RKO (cell line): ENCODE data around the gene FAM20B.

ENCODE experiments used
- DNase-seq: peaks from one replicate; pipeline ENCODE4 v3.0.0-alpha.2; 2016; ENCODE audit warnings: low spot score

Gene FAM20B

GRCh38 chr1:179092896-179093461, 67.3 kb downstream of the FAM20B start:
- DNase-seq = no peak

- DNase-seq = no peak
Observed at GRCh38 chr1:179094818-179095217, 69.1 kb downstream of the FAM20B start.

GRCh38 chr1:179095377-179095776, 69.7 kb downstream of the FAM20B start:
- DNase-seq = no peak

- DNase-seq = no peak
Observed at GRCh38 chr1:179095924-179096323, 70.2 kb downstream of the FAM20B start.

- DNase-seq = no peak
Observed at GRCh38 chr1:179099891-179100290, 74.2 kb downstream of the FAM20B start.

GRCh38 chr1:179101566-179101965, 75.9 kb downstream of the FAM20B start:
- DNase-seq = no peak

DNA sequence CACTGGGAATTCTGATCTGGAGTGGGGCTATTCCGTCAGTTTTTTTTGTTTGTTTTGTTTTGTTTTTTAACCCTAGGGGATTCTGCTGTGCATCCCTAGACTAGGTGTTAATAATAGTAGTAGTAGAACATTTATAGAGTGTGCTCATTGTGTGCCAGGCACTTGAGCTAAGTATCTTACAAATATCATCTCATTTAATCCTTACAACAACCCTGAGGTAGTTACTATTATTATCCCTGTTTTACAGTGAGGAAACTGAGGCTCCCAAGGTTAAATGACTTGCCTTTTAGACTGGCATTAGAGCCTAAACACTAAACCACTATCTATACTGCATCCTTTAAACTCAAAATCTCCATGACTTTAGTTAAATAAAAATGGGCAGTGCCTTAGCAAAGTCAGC, 78.3 kb downstream of the FAM20B start:
- DNase-seq = no peak

GRCh38 chr1:179104611-179105250, 79.0 kb downstream of the FAM20B start:
- no peak for DNase-seq

DNA sequence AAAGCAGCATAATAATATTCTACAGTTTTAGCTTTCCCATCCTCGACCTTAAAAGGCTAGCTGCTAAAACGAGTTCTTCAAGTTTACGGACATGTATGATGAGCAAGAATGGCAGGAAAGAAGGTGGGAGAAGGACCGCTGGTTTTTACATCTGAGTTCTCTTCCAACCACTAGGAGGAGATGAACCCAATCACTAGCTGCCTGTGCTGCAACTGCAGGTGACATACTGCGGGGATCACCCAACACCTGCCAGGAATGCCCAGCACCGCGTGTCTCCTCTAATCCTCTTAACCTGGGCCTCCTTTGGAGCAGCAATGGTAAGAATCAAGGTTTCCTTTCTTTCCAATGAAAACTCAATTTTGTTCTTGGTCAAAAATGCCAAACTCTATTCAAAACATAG, 79.7 kb downstream of the FAM20B start:
- no peak for DNase-seq

- DNase-seq = no peak
Observed at GRCh38 chr1:179107706-179108629, 82.3 kb downstream of the FAM20B start.

DNA sequence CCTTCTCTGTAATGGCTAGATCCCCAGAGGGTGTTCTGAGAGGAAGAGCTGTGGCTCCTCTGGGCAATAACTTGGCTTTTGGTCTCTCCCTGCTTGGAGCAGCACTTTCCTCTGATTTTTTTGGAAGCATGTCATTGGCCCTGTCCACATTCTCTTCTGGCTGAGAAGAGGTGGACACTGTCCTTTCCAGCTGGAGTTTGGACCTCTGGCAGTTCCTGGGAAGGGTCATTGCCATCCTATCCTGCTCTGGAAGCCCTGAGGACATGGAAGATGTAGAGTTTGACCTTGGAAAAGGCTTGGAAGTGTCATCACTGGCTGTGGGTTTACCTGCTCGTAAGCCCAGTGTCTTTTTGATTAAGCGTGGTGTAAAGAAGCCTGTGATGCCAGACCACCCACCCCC, 83.0 kb downstream of the FAM20B start:
- no peak for DNase-seq

- DNase-seq = no peak
Observed at GRCh38 chr1:179115181-179115580, 89.5 kb downstream of the FAM20B start.

DNA sequence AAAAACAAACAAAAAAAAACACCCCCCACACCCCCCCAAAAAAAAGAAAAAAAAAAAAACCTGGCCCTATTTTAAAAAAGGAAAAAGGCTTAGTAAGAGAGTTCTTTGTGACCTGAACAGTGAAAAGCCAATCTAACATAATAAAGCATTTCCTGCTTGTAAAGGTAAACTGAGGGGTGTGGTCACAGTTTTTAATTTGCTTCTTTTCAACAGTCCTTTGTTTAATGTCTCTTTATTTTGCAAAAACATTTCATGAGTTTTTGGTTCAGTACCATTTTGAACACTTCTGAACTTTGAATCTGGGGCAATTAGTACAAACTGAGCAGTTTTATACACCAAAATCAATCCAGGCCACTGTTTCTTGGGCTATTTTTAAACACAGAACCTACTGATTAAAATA, 93.8 kb downstream of the FAM20B start:
- no peak for DNase-seq

DNA sequence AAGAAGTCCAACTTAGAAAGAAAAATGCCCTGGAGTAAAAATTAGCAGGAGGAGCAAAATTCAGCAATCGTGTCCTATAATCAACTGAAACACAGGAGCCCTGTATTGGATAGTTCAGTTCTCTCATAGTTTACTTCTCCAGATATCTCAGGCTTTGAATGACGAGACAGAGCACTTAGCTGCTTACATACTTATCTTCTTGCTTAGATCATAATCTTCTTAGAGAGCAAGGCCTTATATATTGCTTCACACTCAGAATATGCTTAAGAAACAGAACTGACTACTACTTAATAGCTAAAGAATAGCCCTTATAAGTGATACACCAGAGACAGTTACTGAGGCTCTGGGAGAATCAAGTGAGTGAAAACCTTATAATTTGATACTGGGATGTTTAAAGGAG, 95.0 kb downstream of the FAM20B start:
- no peak for DNase-seq

DNA sequence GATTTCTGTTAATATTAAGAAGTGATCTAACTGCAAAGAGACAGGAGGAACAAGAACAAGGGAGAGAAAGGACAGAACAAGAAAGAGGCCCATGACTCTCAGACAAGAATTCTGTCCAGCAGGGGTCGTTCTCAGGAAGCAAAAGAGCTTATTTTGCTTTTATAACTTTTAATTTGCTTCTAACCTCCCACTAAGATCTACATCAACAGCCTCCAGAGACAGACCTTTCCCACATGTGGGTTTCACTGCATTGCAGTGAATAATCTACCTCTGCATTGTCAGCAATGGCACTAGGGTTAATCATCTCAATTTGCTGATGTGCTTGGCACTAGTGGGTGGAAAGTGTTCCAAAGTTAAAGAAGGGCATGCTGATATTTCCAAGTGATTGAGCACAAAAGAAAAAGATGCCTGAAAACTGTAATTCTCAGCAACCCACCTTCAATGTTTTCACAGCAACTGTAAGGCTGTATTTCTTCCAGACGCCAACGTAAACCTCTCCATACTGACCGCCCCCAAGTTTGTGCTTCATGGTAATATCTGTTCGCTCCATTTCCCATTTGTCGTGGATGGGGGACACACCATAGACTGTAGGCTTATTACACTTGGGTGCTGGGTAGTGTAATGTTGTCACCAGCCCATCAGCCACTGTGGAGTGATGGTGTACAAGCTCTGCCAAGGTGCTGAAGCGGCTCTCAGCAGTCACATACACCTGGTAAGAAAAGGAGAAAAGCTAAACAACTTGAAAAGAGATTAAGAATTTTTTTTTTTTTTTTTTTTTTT, 95.7 kb downstream of the FAM20B start:
- DNase-seq = peak; percentile 46

- peak; percentile 84 for DNase-seq
Observed at GRCh38 chr1:179124873-179125272, 99.2 kb downstream of the FAM20B start.
